ENCODE results near the gene NDST1.

DNA sequence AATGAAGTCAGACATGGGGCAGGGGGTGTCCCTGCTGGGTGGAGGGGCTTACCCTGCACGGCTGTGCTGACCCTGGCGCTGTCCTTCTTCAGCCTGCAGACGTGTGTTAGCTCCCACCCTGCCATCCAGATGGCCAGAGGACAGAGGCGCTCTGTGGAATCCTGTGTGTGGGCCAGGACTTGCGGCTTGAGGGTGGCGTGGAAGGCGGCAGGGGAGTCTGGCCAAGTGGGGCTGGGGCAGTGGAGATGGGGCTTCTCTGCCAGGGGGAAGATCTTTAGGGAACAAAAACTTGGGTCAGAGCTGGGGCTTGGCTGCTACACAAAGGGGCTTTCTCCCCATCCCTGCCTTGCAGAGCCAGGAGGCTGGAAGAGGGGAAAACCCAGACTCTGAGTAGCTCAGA, 86.1 kb downstream of the NDST1 start:
- TF ChIP-seq POLR2A (IDR thresholded peaks at IDR 0.05) = no peak
- TF ChIP-seq POLR2AphosphoS5 (IDR thresholded peaks at IDR 0.05) = no peak
- TF ChIP-seq, protein P1, sequence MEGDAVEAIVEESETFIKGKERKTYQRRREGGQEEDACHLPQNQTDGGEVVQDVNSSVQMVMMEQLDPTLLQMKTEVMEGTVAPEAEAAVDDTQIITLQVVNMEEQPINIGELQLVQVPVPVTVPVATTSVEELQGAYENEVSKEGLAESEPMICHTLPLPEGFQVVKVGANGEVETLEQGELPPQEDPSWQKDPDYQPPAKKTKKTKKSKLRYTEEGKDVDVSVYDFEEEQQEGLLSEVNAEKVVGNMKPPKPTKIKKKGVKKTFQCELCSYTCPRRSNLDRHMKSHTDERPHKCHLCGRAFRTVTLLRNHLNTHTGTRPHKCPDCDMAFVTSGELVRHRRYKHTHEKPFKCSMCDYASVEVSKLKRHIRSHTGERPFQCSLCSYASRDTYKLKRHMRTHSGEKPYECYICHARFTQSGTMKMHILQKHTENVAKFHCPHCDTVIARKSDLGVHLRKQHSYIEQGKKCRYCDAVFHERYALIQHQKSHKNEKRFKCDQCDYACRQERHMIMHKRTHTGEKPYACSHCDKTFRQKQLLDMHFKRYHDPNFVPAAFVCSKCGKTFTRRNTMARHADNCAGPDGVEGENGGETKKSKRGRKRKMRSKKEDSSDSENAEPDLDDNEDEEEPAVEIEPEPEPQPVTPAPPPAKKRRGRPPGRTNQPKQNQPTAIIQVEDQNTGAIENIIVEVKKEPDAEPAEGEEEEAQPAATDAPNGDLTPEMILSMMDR (IDR thresholded peaks at IDR 0.05) = no peak
- TF ChIP-seq EP300 (IDR thresholded peaks at IDR 0.05; ENCODE audit: low read depth) = no peak

Data from transverse colon (tissue), 4 donors.